GM19438 (cell line): Measurements from ENCODE around the gene ADA.
"Not testable (repeated sequence)": the region's sequence is repeated elsewhere in the genome, so short reads cannot be mapped to it uniquely, and the experiment has no call there.

Experiments
- ATAC-seq: cut with Tn5 transposase; IDR thresholded peaks from one replicate; pipeline ENCODE4 v1.9.1; 2021; ENCODE audit warnings: low read depth; ENCODE audit not compliant: unreplicated experiment

The ADA gene

DNA sequence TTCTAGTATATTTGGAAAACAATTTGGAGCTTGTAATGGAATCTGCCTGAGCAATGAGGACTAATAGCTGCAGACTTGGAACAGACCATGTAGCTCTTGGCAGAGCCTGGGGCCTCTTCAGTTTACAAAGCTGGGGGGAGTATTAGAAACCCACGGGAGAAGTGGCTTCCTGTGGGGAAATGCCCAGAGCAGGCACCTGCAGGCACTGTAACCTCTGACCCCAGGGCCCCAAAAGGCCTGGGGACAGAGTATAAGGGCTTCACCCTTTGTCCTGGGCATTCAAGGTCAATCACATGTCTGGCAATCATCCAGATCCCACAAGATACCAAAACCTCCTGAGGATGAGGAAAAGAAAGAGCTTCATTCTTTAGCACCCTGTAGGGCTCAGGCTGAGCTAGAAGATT is 49.7 kb downstream of the ADA start:
- ATAC-seq, result no peak

- ATAC-seq, result no peak
Measured at GRCh38 chr20:44601236-44601671, 50.2 kb downstream of the ADA start.

DNA sequence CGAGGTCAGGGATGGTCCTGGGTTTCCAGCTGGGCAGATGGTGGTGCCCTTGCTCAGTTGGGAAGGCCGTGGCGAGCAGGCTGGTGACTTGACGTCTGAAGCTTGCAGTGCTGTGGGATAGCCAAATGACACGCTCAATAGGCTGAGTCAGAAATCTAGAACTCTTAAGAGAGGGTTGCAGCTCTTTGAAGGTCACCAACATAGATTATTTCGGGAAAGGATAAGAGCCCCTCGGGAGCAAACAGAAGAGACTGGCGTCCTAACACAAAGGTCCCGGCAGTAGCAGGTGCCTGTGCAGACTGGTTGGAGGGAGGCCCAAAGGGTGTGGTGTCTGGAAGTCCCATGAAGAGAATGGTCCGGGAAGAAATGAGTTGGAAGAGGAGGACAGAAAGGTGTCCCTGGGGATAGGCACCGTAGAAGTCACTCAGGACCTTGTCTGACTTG is 50.7 kb downstream of the ADA start:
- no peak for ATAC-seq

- ATAC-seq, result no peak
Measured at GRCh38 chr20:44600301-44600700, 51.2 kb downstream of the ADA start.

GRCh38 chr20:44599715-44600114 is 51.8 kb downstream of the ADA start:
- no peak for ATAC-seq

DNA sequence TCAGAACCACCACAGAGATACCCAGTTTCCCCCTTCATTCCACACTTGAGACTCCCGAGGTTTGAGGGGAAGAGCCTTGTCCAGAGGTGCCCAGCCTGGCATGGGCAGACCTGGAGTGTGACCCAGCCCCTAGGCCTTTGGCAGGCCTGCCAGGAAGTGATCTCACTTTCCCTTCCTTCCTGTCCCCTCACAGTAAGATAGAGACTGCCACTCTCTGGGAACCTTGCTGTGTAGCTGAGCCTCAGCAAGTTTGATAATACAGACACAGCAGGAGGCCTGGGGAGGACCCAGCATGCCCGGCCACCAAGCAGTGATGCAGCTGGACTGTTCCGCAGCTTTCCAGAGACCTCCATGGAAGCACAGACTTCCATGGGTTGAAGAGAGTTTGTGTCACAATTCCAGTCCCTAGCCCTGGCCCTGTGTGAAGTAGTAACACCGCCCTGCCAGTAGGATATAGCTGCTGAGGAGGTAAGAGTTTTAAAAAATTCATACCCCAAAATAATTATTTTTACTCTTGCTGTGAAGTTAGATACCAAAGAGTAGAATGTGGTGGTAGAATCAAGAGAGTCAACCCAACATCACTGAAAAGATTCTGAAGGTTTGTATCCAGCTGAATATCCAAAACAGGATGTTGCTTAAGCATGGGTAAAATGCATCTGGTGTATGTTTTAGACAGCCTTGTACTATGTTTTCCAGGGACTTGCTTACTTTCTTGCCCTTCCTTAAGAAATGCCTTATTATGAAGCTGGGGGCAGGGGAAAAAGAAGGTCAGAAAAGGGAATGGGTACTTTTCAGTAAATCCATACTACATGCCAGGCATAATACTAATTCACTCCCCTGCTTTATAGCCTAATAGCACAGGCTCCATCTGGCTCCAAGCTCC is 52.8 kb downstream of the ADA start:
- no peak for ATAC-seq

DNA sequence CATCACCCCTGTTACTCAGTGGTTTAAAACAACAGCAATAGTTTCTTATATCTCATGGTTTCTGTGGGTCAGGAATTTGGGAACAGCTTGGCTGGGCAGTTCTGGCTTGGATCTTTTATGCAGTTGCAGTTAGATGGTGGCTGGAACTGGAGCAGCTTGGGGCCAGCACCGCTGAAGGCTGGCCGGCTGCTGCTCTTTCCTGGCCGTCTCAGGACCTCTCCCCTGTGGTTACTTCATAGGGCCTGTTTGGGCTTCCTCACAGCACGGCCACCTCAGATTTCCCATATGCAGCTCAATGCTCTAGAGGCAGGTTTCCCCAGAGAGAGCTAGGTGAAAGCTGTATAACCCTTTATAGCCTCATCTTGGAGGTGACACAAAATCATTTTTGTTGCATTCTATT is 53.6 kb downstream of the ADA start:
- ATAC-seq, result no peak

GRCh38 chr20:44597516-44597915 is 54.0 kb downstream of the ADA start:
- no peak for ATAC-seq

- ATAC-seq, result no peak
Measured at GRCh38 chr20:44596876-44597275, 54.6 kb downstream of the ADA start.

DNA sequence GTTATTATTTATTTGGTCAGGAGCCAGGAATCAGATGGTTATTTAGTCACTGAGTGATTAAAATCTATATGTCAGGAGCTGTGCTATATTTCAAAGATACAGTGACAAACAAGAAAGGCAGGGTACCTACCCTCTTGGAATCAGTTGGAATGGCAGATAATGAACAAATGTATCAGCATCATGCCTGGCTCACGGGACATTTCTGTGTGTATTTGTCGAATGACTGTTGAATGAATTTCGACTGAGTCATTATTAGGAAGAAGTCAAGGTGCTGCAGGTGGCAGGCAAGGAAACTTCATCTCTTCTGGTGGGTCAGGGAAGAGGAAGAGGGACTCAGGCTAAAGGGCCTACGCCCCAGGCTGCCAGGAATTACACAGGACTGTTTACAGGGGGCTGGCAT is 55.5 kb downstream of the ADA start:
- ATAC-seq, result no peak

- ATAC-seq, result no peak
Measured at GRCh38 chr20:44594730-44595129, 56.8 kb downstream of the ADA start.

GRCh38 chr20:44593751-44594150 is 57.7 kb downstream of the ADA start:
- no peak for ATAC-seq

GRCh38 chr20:44592366-44592765 is 59.1 kb downstream of the ADA start:
- no peak for ATAC-seq

DNA sequence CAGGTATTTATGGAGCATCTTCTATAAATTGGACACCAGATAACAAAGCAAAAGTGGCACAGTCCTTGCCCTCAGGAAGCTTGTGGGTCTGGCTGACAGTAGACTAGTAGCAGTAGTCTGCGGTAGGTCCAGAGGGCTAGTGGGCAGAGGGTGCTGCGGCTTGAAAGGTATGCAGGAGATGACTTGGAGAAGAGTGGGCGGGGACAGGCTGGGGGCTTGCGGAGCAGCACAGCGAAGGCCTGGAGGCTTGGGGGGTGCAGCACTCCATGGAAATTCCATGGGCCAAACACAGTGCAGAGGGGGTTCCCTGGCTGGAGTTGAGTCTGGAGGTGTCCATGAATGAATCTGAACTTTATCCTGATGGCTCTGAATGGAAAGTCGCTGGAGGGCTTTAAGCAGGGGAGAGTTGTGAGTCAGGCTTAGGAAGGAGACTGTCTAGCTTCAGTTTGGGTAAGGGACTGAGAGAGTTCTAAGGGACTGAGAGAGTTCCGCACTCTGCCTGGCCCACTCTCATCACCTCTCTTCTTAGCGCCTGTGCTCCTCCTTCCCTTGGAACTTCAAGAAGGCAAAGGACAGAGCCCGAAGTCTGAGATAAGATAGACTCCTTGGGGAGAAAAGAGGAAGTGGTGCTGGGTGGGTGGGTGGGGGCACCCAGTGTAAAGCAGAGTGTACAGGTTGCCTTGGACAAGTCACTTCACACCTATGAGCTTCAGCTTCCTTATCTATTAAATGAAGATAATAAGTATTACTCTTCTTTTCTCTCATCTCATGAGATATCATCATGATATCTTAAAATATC is 60.3 kb downstream of the ADA start:
- no peak for ATAC-seq

- ATAC-seq, result no peak
Measured at GRCh38 chr20:44589537-44589936, 62.0 kb downstream of the ADA start.

- not testable (repeated sequence) for ATAC-seq
Measured at GRCh38 chr20:44588321-44588720, 63.2 kb downstream of the ADA start.

DNA sequence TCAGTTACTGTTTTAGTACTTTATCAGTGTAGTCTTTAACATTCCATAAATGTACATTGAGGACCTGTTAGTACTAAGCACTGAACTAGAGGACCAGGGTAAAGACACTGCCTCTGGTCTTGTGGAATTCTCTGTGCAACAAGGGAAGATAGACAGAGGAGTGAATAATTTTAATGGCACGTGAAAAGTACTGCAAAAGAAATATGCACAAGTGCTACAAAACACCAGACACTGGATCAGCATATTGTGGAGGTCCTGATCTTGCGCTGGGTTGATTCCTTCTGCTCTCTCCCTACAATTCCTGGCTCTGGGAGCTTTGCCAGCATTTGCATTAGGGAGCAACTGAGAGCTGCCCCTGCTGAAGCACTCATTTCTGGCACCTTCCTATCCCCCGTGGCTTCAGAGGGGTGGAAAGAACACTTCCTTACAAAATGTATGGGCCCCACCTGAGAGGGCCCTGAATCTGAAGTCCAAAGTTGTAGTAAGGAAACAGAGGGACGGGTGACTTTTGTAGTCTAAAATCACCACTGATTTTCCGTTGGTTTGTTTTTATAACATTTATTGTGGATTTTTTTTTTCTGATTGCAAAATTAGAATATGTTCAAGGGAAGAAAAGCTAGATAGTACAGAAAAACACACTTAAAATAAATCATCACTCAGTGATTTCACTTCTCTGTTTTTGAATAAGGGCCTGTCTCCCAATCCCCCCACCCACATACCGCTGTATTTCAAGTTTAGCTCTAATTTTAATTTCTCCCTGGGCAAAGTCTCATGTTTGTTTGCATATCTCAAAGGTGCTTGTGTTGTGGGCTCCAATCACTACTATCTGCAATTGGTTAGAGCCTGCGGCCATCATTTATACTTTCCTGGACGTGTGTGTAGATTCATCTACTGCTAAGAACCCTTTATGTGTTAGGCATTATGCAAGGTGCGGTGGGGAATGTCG is 64.2 kb downstream of the ADA start:
- no peak for ATAC-seq

DNA sequence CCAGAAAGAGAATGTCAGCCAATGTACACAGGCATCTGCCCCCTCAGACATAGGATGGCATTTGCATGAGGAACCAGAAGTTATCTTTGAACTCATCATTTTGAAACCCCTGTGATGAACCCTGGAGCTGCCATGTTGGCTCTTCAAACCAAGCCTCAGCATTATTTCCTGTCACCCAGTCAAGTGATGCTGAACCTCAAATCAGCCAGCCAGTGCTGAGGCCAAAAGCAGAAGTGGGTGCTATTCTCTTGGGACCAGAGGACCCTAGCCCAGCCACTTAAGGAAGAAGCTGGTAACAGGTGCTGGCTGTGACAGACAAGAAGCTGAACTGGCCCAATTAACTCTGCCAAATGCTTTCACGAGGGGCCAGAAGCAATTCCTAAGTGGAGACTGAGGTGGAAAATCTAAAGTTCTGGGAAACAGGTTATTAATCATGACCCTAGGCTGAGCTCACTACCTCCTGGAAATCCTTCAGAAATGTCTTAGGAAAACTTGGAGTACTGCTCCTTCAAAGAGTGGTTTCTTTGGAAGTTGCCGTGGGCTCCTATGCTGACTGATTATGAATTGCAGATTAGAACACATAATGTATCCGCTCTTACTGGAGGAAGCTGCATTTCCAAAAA is 65.1 kb downstream of the ADA start:
- ATAC-seq, result peak; percentile 54

GRCh38 chr20:44585057-44585963 is 66.2 kb downstream of the ADA start:
- no peak for ATAC-seq
